ENCODE results near the gene CALCR.
"Not testable (repeated sequence)": the region's sequence is repeated elsewhere in the genome, so short reads cannot be mapped to it uniquely, and the experiment has no call there.

CALCR gene

DNA sequence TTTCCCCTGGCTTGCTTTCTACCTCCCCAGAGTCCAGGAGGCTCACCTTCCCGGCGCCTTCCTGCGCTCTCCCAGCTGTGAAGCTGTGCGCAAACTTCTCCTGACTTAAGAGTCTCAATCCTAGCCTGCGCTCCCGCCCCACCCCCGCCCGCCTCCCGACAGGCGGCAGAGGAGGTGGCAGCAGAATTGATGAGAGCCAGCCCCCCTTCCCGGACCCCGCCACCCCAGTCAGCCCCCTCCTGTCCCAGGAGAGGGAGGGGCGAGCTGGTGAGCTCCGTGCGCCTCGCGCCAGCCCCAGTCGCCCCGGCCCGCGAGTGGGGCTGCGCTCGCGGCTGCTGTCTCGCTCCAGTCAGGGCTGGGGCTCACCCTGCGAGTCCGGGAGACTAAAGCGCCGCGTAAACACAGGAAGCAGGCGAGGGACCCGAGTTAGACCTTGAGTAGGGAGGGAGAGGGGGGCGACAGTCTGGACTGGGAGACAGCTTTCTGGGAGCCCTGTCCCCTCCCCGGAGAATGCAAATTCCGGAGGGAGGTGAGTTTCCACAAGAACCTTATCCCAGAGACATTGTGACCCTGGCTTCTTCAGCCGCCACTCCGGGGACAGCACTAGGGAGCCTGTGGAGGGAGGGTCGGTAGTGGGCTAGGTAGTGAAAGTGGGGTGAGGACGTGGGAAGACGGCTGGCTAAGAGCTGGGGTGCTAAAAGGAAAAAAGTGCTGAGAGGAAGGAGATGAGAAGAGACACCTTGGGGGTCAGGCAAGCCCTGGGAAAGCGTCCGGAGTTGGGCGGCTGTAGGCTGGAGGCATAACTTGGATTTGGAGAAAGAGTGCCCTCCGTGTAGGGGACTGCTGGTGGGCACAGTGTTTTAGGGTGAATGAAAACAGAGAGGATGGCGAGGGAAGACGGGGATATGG lies at the start of gene CALCR:
Gene CALCR, minus strand, starts transcription at position 79 of the 909 bp plus-strand sequence. CDS start 87,743 bp downstream, outside the sequence.
- DNase-seq (ENCODE audit: low read depth): no peak

DNA sequence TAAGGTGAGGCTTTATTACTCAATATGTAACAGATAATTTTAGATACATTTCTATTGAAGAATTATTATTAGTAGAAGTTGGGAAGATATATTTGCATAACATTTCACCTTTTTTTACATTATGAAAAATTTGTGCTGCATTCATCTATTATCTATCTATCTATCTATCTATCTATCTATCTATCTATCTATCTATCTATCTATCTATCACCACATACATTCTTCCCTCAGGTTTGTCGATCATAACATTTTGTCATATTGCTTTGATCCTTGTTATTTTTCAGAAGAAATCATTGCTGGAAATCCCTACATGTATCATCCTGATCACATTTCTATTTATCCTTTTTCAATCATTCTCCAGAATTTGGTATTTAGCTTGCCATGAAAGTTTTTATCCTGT lies 49.3 kb upstream of the CALCR start:
- DNase-seq (ENCODE audit: low read depth): no peak

DNA sequence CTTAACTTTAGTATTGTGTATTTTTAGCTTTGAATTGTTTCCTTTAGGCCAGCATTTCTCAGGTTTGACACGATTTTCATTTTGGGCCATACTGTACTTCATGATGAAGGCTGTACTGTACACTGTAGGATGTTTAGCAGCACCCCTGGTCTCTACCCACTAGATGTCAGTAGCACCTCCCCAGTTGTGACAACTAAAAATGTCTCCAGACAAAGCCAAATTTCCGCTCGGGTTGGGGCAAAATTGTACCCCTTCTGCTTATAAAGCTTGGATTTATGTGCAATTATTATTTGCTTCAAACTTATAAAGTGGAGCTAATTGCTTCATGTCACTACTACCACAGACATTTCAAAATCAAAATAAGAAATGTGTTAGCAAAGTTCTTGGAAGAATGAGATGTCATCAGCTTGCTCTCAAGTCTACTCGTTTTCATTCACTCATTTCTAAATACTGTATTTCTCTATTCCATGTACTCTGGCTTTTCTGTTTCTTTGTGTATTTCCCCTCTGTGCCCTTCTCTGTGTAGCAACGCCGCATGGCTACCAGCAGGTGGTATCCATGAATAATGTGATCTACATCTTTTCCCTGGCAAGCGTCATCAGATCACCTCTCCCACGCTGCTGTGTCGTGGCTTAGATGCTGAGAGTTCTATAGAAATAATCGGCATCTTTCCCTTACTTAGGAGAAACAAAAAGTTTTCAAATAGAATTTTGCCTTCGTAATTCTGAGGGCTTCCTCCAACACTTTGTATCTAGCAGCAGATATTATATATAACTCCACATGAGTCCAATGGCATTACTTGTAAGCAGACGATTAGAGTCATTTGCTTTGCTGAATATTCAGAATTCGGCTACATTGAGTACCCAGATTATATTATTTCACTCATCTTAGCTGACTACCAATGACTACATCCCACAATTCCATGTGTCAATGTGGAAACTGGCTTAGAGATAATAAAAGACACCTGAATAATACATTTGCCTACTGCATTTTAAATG lies 47.8 kb upstream of the CALCR start:
- no peak for DNase-seq (ENCODE audit: low read depth)

DNA sequence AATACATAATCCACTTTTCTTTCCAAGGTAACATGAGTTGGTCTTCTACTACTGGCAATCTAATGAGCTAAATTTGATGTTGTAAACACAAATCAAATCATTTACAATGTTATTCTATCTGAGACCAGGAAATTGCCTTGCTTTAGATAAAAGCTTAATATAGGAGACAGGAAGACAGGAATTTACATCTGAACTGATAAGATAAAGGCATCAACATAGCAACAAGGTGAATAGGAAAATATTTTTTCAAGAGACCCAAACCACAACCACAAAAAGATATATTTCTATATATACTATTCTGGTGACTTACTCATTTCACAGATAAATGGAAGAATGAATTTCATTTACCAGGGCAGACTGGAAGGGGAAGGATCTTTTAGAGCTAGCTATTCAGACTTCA lies 46.3 kb upstream of the CALCR start:
- DNase-seq (ENCODE audit: low read depth): no peak

DNA sequence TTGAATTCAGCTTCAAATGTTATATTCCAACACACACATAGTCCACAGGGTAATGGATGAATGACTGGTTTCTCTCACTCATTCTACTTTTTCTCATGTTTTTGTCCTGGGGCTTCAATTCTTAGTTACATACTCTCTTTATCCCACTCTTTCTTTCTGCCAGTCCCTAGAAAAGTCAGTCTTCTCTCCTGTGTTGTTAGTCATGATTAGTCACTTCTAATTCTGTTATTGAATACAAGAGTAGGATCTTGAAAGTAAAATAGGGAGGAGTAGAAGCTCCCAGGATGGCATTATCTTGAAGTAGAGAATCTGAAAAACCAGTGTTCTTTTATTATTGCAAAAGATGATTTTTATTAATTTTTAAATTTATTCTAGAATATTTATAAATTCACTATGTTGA lies 45.5 kb upstream of the CALCR start:
- no peak for DNase-seq (ENCODE audit: low read depth)

DNA sequence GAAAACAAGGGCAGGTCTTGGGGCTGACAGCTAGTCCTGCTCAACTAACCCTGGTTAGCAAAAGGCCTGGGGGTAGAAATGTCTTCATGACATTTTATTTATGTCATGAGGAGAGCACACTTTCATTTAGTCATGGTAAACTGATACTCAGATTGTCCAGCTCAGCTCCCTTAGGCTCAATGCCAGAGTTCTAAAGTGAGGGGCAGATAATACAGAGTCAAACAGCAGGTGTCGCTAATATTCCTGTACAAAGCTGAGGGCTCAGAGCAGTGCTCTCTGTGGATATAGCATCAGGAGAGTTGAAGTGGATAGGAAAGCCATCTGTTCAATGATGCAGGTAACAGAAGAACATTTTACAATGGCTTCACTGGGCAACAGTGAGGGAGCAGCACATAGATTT lies 26.8 kb upstream of the CALCR start:
- no peak for DNase-seq (ENCODE audit: low read depth)

DNA sequence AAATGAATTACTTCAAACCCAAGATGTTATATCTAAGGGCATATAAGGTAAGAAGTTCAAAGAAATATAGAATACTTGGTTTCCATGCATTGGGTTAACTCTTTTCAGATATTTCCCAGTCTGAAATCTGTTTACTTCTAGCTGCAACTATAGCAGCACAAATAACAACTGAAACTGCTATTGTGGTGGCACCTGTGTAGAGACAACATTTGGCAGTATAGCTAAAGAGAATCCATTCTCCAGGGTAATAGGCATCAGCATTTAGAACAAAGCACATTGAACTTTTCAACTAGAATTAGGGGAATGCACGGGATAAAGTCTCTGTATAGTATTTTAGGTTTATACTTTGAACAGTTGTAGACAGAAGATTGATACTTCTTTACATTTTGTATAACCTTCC lies 19.7 kb upstream of the CALCR start:
- DNase-seq (ENCODE audit: low read depth): no peak

DNA sequence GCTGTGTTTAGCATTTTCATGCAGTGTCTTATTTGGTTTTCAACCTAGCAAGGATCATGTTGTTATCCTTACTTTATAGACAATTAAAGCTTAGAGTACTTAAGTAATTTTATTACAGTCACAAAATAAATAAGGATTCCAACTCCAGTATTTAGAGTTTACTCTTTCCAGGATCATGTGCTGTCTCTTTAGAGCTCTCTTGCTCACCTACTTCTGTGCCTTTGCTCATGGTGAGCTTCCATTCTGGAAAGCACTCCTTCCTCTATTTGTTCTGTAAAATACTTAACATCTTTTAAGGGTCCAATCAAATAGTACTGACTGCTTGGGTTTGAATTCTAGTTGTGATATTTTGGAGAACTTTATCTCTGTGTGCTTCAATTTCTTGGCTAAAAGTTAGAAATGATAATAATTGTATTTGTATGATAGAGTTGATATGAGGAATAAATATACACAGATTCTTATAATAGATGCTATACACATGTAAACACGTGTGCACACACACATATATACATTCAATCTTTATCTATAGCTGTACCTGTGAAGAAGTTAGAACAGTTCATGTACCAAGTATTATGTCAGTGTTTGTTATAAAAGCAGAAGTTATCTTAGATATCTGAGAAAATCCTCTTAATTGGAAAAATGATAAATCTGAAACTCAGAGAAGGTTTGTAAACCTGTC lies 18.2 kb upstream of the CALCR start:
- DNase-seq (ENCODE audit: low read depth): no peak

DNA sequence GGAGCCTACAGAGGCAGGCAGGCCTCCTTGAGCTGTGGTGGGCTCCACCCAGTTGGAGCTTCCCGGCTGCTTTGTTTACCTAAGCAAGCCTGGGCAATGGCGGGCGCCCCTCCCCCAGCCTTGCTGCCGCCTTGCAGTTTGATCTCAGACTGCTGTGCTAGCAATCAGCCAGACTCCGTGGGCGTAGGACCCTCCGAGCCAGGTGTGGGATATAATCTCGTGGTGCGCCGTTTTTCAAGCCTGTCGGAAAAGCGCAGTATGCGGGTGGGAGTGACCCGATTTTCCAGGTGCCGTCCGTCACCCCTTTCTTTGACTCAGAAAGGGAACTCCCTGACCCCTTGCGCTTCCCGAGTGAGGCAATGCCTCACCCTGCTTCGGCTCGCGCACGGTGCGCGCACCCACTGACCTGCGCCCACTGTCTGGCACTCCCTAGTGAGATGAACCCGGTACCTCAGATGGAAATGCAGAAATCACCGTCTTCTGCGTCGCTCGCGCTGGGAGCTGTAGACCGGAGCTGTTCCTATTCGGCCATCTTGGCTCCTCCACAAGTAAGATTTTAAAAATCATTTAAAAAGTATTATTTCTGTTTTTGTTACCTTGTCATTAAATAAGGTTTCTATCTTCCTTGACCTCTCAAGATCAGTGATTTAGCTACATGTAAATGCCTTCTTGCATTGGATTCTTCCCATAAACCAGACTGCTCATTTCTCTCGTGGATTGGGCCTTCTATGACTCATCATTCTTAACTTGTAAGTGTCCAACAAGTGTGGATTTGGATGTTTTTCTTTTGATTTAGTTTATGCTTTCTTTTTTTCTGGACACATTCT lies 16.9 kb upstream of the CALCR start:
- not testable (repeated sequence) for DNase-seq (ENCODE audit: low read depth)

DNA sequence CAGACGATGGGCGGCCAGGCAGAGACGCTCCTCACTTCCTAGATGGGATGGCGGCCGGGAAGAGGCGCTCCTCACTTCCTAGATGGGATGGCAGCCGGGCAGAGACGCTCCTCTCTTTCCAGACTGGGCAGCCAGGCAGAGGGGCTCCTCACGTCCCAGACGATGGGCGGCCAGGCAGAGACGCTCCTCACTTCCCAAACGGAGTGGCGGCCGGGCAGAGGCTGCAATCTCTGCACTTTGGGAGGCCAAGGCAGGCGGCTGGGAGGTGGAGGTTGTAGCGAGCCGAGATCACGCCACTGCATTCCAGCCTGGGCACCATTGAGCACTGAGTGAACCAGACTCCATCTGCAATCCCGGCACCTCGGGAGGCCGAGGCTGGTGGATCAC lies 11.9 kb upstream of the CALCR start:
- not testable (repeated sequence) for DNase-seq (ENCODE audit: low read depth)

DNA sequence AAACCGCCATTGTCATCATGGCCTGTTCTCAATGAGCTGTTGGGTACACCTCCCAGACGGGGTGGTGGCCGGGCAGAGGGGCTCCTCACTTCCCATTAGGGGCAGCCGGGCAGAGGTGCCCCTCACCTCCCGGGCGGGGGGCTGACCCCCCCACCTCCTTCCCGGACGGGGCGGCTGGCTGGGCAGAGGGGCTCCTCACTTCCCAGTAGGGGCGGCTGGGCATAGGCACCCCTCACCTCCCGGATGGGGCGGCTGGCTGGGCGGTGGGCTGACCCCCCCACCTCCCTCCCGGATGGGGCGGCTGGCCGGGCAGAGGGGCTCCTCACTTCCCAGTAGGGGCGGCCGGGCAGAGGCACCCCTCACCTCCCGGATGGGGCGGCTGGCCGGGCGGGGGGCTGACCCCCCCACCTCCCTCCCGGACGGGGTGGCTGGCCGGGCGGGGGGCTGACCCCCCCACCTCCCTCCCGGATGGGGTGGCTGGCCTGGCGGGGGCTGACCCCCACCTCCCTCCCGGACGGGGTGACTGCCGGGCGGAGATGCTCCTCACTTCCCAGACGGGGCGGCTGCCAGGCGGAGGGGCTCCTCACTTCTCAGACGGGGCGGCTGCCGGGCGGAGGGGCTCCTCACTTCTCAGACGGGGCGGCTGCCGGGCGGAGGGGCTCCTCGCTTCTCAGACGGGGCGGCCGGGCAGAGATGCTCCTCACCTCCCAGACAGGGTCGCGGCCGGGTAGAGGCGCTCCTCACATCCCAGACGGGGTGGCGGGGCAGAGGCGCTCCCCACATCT lies 11.4 kb upstream of the CALCR start:
- not testable (repeated sequence) for DNase-seq (ENCODE audit: low read depth)

DNA sequence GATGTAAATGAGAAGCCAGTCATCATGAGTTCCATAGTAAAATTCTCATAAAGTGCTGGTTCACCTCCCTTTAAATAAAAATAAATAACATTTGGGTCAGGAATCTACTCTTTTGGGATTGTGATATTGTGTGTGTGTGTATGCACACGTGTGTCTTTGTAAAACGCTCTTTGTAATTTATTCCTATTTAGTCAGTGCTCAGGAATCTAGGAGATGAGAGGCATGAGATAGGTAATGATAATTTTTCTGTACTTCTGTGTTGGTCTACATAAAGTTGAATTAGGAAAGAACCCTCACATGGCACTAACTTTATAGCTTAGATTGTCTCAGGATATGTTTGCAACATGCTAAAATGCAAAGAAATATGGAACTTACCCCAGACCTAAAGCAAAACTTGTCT lies 4.9 kb upstream of the CALCR start:
- DNase-seq (ENCODE audit: low read depth): no peak

DNA sequence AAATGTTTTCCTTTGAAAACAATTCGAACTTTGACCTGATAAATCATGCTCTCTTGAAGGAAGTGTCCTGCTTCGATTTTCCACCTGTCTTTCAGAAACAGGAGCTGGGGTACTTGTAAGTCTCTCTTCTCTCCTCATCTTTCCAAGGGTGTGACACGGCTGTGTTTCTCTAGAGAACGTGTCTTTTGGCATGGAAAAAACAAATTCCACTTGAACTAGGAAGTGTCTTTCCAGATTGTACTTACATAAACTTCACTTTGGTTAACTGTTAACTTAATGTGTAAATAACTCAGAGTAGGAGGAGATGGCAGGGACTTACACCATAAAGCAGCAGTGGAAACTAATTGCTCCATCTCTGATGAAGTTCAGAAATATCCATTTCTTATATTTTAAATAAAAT lies 4.2 kb upstream of the CALCR start:
- DNase-seq (ENCODE audit: low read depth): no peak

DNA sequence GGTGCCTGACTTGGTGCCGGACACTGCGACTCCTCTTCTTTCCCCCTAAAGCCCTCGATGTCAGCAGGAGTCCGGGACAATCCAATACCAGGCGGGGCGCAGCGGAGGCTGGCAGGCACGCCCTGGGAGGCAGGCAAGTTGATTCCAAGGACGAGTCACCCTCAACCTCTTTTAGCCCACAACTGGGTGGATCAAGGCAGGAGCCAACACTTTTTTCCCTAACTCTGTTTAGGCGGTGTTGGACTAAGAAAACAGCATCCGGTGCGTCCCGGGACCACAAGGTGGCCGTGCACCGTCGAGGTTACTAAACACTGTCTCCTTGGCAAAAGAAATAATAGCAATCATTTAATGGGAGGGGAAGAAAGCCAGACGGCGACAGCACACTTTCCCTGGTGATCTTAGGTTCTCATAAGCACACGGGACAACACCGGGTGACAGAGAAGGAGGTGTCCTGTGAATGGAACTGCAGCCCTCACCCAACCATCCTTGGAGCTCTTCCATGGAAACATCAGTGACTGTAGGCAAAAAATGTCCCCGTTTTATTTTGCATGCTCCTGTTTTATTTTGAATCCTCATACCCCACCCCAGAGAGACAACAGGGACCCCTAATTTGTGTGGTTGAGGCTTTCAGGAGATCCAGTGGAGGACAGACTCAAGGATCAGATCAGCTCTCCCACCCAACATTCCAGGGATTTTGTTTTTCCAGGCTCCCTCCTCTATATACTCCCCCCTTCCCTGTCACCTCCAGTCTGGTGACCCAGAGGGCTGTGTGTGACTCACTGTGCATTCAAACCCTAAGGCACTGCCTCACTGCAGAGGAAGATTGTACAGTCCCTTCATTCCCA lies 1.3 kb upstream of the CALCR start:
- no peak for DNase-seq (ENCODE audit: low read depth)

DNA sequence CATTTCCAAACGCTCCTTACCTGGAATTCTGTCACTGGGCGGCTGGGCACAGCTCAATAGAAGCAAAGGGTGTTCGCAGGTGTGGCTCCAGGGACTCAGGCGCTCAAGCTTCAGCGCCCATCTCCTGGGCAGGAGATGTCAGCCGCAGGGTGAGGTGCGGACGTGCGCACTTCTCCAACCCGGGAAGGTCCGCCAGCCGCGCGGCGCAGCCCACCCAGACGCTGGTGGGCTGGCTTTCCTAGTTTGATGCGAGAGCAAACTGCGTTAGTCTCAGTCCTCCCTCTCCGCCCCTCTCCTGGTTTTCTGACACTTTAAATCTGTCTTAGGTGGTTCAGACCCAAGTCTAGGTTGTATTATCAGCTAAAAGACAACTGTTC lies 267 bp downstream of the CALCR start:
- no peak for DNase-seq (ENCODE audit: low read depth)

DNA sequence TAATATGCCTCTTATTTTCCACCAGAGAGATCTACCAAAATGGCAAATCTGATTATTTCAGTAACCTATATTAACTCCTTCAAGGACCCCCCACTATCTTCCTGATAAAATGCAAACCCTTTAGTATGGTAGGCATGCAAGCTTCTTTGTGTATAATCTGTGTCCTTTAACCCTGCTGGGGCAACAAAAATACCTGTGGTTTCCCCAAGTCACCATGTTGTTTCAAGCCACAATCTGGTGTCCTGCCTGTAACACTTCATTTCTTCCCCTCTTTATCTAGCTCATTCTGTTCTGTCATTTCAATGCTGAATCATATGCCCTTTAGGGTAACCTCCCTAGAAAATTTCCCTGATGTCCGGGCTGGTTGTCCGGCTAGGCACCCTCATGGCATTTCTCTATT lies 5.3 kb downstream of the CALCR start:
- no peak for DNase-seq (ENCODE audit: low read depth)

DNA sequence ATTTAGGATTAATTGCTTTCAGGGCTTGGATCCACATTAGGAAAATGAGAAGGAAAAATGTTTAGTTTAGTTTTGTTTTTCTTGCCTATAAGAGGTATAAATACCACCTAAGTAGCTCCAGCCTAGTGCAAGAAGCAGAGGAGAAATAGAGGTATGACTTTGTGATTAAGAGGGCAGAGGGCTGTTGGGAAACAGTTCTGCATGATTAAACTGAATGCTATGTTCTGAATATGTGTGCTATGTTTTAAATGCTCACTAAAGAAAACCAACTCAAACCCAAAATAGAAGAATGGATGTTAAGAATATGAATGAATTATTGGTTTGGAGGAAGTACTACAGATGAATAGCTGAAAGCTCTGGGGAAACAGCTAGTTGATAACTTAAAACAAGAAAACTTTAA lies 7.6 kb downstream of the CALCR start:
- no peak for DNase-seq (ENCODE audit: low read depth)

DNA sequence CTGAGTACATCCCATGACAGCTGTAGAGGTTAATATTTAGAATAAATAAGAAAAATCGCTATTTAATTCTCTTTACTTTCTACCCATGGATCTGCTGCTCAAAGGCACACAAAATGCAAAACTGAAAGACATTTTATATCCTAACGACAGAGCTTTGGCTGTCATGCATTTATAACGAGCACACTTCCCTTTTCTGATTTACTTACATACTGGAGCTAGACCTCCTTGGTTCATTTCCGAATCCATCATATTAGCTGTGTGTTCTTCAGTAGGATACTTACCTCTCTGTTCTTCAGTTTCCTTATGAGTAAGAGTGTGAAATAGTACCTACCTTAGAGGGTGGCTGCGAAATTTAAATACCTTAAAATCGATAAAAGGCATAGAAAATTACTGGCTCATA lies 10.9 kb downstream of the CALCR start:
- DNase-seq (ENCODE audit: low read depth): no peak

DNA sequence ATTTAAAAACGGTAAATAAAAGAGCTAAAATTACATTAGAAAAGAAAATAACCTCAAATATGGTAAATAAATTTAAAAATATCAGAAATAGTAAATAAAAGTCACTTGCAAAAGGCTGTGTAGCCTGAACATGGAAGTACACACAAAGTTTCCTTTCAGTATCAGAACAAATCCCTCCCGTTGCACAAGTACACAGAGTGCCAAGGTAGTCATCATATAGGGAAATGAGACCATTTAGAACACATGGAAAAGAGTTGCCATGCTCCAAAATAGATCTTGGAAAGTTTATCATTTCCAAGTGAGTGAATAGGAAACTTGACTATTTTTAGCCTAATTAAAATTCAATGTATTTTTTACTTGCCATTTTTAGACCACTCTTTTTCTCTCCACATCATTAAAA lies 11.6 kb downstream of the CALCR start:
- DNase-seq (ENCODE audit: low read depth): no peak

DNA sequence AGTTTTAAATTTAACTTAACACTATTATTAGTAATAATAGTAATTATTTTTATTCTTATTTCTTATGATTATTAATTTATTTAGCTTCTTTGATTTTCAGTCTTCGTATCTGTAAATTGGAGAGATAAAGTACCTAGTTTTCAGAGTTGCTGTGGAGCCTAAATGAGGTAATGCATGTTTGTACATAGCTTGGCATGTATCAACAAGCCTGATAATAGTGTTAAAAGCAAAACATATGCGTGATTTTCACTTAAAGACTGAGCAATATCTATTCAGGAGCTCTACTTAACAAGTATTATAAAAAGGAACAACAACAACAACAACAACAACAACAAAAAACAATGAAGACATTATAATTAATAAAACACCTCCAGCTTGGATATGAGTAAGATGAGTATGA lies 12.4 kb downstream of the CALCR start:
- no peak for DNase-seq (ENCODE audit: low read depth)
